K562 (cell line): ENCODE measurements around the gene ZNF219. TPM values are rescaled to one million over a fixed set of nuclear protein-coding genes. Genes with fewer than 3 reads are reported as not detected.

Experiments
- ATF1 ChIP-seq, 2 experiments: fragments of 450-650 bp in 1 of 2; IDR thresholded peaks; 2 replicates each; pipeline ENCODE4 v1.6.1; 2016; ENCODE audit warnings: missing compliant biosample characterization in 1 of 2, missing genetic modification characterization in 1 of 2
- CREBBP ChIP-seq: IDR thresholded peaks from one replicate; pipeline ENCODE4 v1.6.1; 2012; ENCODE audit warnings: low read depth, mild to moderate bottlenecking, control low read depth, inconsistent platforms, low read length
- CSDE1 ChIP-seq, 2 experiments: fragments of 450-650 bp; IDR thresholded peaks; 2 replicates each; pipeline ENCODE4 v1.6.1; 2016; ENCODE audit warnings: mild to moderate bottlenecking in 1 of 2
- E2F8 ChIP-seq: fragments of 450-650 bp; IDR thresholded peaks from 2 replicates; pipeline ENCODE4 v1.7.1; 2018; ENCODE audit warnings: mild to moderate bottlenecking, low read depth; ENCODE audit not compliant: partially characterized antibody
- FOXO4 ChIP-seq: fragments of 450-650 bp; formaldehyde crosslinking; IDR thresholded peaks from 2 replicates; pipeline ENCODE4 v1.4.0; 2020; ENCODE audit warnings: mild to moderate bottlenecking, moderate library complexity
- GABPA ChIP-seq: fragments of 200-800 bp; sonication (Bioruptor generic); conservative IDR thresholded peaks from 2 replicates; pipeline ENCODE4 v1.6.1; 2016; ENCODE audit warnings: low read depth, missing genetic modification characterization, missing compliant biosample characterization
- GABPB1 ChIP-seq: sonication (generic); formaldehyde crosslinking; IDR thresholded peaks from 2 replicates; pipeline ENCODE4 v1.8.0; 2022; ENCODE audit warnings: mild to moderate bottlenecking, missing genetic modification reagents
- HMGN3 ChIP-seq: IDR thresholded peaks from 2 replicates; pipeline ENCODE4 v1.6.1; 2011; ENCODE audit warnings: borderline replicate concordance, low read depth, mild to moderate bottlenecking, mixed read lengths, low read length; ENCODE audit not compliant: insufficient read length; ENCODE audit errors: extremely low read depth
- MTA3 ChIP-seq: fragments of 450-650 bp; formaldehyde crosslinking; IDR thresholded peaks from 2 replicates; pipeline ENCODE4 v1.6.1; 2017; ENCODE audit warnings: mild to moderate bottlenecking, borderline replicate concordance
- NFE2L1 ChIP-seq: fragments of 450-650 bp; IDR thresholded peaks from 2 replicates; pipeline ENCODE4 v1.6.1; 2016; ENCODE audit warnings: missing genetic modification characterization, low read depth, mild to moderate bottlenecking, missing compliant biosample characterization, moderate library complexity, borderline replicate concordance
- NR3C1 ChIP-seq: sonication (generic); formaldehyde crosslinking; IDR thresholded peaks from 2 replicates; pipeline ENCODE4 v1.8.1; 2022; ENCODE audit warnings: missing genetic modification reagents
- POLR2B ChIP-seq: fragments of 450-650 bp; IDR thresholded peaks from 2 replicates; pipeline ENCODE4 v1.6.1; 2018; ENCODE audit warnings: low read depth; ENCODE audit not compliant: partially characterized antibody
- POLR3A ChIP-seq: IDR thresholded peaks from 2 replicates; pipeline ENCODE4 v1.6.1; 2011; ENCODE audit warnings: borderline replicate concordance, mild to moderate bottlenecking, moderate library complexity; ENCODE audit not compliant: insufficient read length, insufficient read depth; ENCODE audit errors: extremely low read depth
- SOX6 ChIP-seq: fragments of 450-650 bp; IDR thresholded peaks from 2 replicates; pipeline ENCODE4 v1.6.1; 2014; ENCODE audit warnings: mild to moderate bottlenecking
- YY1 ChIP-seq, 3 experiments: IDR thresholded peaks; 2 replicates each; pipeline ENCODE4 v1.6.1; 2011; ENCODE audit warnings: low read length in 2 of 3, mild to moderate bottlenecking in 2 of 3, moderate library complexity in 2 of 3, borderline replicate concordance in 1 of 3, control low read depth in 1 of 3, low read depth in 1 of 3; ENCODE audit not compliant: insufficient read depth in 3 of 3, insufficient replicate concordance in 2 of 3, control insufficient read depth in 1 of 3, insufficient read length in 1 of 3; ENCODE audit errors: extremely low read depth in 1 of 3
- ZKSCAN8 ChIP-seq: fragments of 200-800 bp; sonication (Bioruptor generic); IDR thresholded peaks from 2 replicates; pipeline ENCODE4 v1.6.1; 2016; ENCODE audit warnings: missing genetic modification characterization, missing compliant biosample characterization
- ZNF143 ChIP-seq: sonication (generic); formaldehyde crosslinking; IDR thresholded peaks from 2 replicates; pipeline ENCODE4 v1.9.0; 2022; ENCODE audit warnings: mild to moderate bottlenecking, missing genetic modification reagents
- polyA plus RNA-seq, 8 experiments: library from polyadenylated mRNA; depleted of rRNA in 4 of 8; stranded (reverse) in 5 of 8; unstranded in 3 of 8; fragments of >200 nt; fragmentation: Nextera tagmentation in 2 of 8; fragmentation: Illumina TruSeq in 1 of 8; extraction: Ambion mirVana in 2 of 8; extraction: Trizol in 1 of 8; gene quantifications; 2 replicates each; pipeline versions ENCODE4 v1.2.1 to v1.2.3, GENCODE V29; 2011 to 2014; ENCODE audit warnings: inconsistent platforms in 1 of 8, missing spikeins in 1 of 8
- total RNA-seq, 7 experiments: library from RNA; depleted of rRNA in 6 of 7; stranded (reverse); fragments of >200 nt in 6 of 7; fragmentation: Illumina TruSeq in 2 of 7; extraction: Trizol in 2 of 7; gene quantifications; 2 replicates each; pipeline versions ENCODE4 v1.2.1 to v1.2.3, GENCODE V29; 2011 to 2021; ENCODE audit warnings: low replicate concordance in 1 of 7
- TF ChIP-seq, protein P1 (sequence below): fragments of 250-450 bp; sonication (Bioruptor Pico); IDR thresholded peaks from 2 replicates; pipeline ENCODE4 v1.5.0; 2020; ENCODE audit warnings: mild to moderate bottlenecking, borderline replicate concordance

The ZNF219 gene
- total and polyA plus RNA-seq, 9 of the 15 experiments (the other 6 are each of a cell fraction or from before 2014, with no cell fraction given), result 0.29 to 10.6 (median 2.8) TPM

DNA sequence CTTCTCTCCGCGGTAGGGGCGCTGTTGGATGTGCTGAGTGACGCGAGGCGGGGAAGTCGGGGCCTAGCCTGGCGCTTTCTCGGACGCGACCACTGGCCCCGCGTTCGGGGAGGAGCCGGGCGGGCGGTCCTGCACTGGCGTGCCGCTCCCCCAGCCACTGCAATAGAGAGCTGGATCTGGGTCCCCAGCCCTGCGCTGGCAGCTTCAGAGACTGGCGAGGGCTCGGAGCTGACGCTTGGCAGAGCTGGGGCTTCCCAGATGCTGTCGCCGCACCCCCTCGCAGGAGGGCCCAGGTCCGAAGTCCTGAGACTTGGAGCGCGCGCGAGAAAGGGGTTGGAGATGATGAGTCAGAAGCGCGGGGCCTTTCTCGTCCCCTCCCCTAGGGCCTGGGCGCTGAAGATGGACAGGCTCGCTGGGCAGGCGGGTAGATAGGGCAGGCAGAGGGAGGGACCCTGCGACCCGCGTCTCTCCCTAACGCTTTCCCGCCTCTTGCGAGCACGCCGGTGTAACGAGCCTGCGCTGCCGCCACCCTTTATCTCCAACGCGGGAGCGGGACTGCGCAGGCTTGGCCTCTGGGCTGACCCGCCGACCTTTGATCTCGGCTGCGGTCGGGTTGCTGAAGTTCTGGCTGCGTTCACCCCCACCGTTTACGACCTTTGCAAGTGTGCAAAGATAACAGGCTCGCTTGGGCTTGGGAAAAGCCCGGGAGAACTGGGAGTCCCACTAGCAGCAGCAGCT is 5.4 kb upstream of the ZNF219 start (continued):
- TF ChIP-seq, protein P1, sequence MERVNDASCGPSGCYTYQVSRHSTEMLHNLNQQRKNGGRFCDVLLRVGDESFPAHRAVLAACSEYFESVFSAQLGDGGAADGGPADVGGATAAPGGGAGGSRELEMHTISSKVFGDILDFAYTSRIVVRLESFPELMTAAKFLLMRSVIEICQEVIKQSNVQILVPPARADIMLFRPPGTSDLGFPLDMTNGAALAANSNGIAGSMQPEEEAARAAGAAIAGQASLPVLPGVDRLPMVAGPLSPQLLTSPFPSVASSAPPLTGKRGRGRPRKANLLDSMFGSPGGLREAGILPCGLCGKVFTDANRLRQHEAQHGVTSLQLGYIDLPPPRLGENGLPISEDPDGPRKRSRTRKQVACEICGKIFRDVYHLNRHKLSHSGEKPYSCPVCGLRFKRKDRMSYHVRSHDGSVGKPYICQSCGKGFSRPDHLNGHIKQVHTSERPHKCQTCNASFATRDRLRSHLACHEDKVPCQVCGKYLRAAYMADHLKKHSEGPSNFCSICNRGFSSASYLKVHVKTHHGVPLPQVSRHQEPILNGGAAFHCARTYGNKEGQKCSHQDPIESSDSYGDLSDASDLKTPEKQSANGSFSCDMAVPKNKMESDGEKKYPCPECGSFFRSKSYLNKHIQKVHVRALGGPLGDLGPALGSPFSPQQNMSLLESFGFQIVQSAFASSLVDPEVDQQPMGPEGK (CRISPR knock-in tag), result no peak
- peak; percentile 40; the same call in 1 of the 2 replicates for TF ChIP-seq ATF1 (CRISPR knock-in tag; IDR thresholded peaks at IDR 0.05)
- TF ChIP-seq ATF1 (tag; IDR thresholded peaks at IDR 0.05), result peak; percentile 94
- TF ChIP-seq ZNF143 (CRISPR knock-in tag), result peak; percentile 67; the same call in 1 of the 2 replicates
- TF ChIP-seq POLR2B, result peak; percentile 62
- TF ChIP-seq MTA3, result peak; percentile 81; the same call in 1 of the 2 replicates
- peak in 2 of 3 experiments; percentile 18 to 41 for TF ChIP-seq YY1 (IDR thresholded peaks at IDR 0.05; ENCODE audit: borderline replicate concordance in 1 of 3, control insufficient read depth in 1 of 3, extremely low read depth in 1 of 3, insufficient read depth in 3 of 3, insufficient read length in 1 of 3, insufficient replicate concordance in 2 of 3, low read depth in 1 of 3, low read length in 2 of 3)
- TF ChIP-seq SOX6, result peak; percentile 40
- no peak for TF ChIP-seq CREBBP
- 0 out of 2 replicates have a peak, but pooled peaks have one; percentile 48 for TF ChIP-seq NR3C1 (CRISPR knock-in tag)
- TF ChIP-seq GABPB1 (CRISPR knock-in tag), result peak; percentile 71
- TF ChIP-seq E2F8, result peak; percentile 59
- TF ChIP-seq ZKSCAN8 (CRISPR knock-in tag), result no peak
- TF ChIP-seq POLR3A, result no peak
- no peak for TF ChIP-seq FOXO4 (CRISPR knock-in tag)
- TF ChIP-seq CSDE1 (IDR thresholded peaks at IDR 0.05), result 0 out of 4 replicates have a peak, but pooled peaks of 1 of the 2 experiments have one; percentile 11
- TF ChIP-seq HMGN3, result peak; percentile 55
- TF ChIP-seq NFE2L1 (tag), result no peak
- no peak; the same call in 1 of the 2 replicates for TF ChIP-seq GABPA (tag)
